HL-60 (cell line): ENCODE measurements around the gene MALRD1.

Experiments used
- DNase-seq, 2 experiments: peaks; one replicate each; pipeline ENCODE4 v3.0.0-alpha.2; 2010 to 2020; ENCODE audit warnings: low read depth in 1 of 2, low spot score in 1 of 2
- H3K27ac ChIP-seq: fragments of 250-450 bp; sonication (Bioruptor Pico); replicated peaks from 2 replicates; pipeline ENCODE4 v1.5.1; 2020; ENCODE audit warnings: mild to moderate bottlenecking, moderate library complexity
- H3K27me3 ChIP-seq: fragments of 250-450 bp; sonication (Bioruptor Pico); 2 replicates; pipeline ENCODE4 v1.5.1; 2021; ENCODE audit warnings: mild to moderate bottlenecking, moderate library complexity; ENCODE audit not compliant: insufficient read depth, poor library complexity, severe bottlenecking
- H3K4me3 ChIP-seq: replicated peaks from 2 replicates; pipeline ENCODE4 v1.5.1; 2011; ENCODE audit warnings: mild to moderate bottlenecking, control low read depth, low read length; ENCODE audit not compliant: insufficient read depth
- CTCF ChIP-seq: IDR thresholded peaks from one replicate; pipeline ENCODE4 v1.5.1; 2011; ENCODE audit warnings: low read length, control low read depth, inconsistent platforms; ENCODE audit not compliant: insufficient read depth
- GABPA ChIP-seq: IDR thresholded peaks from 2 replicates; pipeline ENCODE4 v1.6.1; 2012; ENCODE audit warnings: low read depth
- POLR2AphosphoS5 ChIP-seq: IDR thresholded peaks from 2 replicates; pipeline ENCODE4 v1.6.1; 2012; ENCODE audit warnings: low read depth
- REST ChIP-seq: IDR thresholded peaks from 2 replicates; pipeline ENCODE4 v1.6.1; 2012; ENCODE audit warnings: low read depth; ENCODE audit not compliant: insufficient replicate concordance
- SPI1 ChIP-seq: IDR thresholded peaks from 2 replicates; pipeline ENCODE4 v1.6.1; 2012; ENCODE audit warnings: low read depth, mild to moderate bottlenecking, borderline replicate concordance

MALRD1 gene

DNA sequence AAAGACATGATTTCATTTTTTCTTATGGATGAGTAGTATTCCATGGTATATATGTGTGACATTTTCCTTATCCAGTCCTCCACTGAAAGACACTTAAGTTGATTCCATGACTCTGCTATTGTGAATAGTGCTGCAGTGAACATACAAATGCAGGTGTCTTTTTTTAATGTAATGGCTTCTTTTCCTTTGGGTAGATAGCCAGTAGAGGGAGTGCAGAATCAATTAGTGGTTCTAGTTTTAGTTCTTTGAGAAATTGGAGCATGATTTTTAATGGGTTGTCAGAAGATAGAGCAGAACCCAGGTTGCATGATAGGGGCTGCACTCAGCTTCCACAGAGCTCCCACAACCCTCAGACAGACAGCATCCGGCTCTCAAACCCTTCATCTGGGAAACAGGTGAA is 614.7 kb downstream of the MALRD1 start:
- no peak for DNase-seq
- Histone ChIP-seq H3K27me3 (no peaks in the 10 kb centered on the region), H3K4me3 (no peak overlapping the region), H3K27ac (no peak overlapping the region)
- no peak for TF ChIP-seq GABPA
- TF ChIP-seq CTCF = no peak
- no peak for TF ChIP-seq SPI1
- no peak for TF ChIP-seq REST
- TF ChIP-seq POLR2AphosphoS5 = no peak

- Histone ChIP-seq H3K27me3 (no peaks in the 10 kb centered on the region), H3K4me3 (no peak overlapping the region), H3K27ac (no peak overlapping the region)
- no peak for DNase-seq
- no peak for TF ChIP-seq POLR2AphosphoS5
- TF ChIP-seq GABPA = no peak
- no peak for TF ChIP-seq SPI1
- no peak for TF ChIP-seq CTCF
- TF ChIP-seq REST = no peak
Measured at GRCh38 chr10:19668116-19668515, 619.5 kb downstream of the MALRD1 start.

DNA sequence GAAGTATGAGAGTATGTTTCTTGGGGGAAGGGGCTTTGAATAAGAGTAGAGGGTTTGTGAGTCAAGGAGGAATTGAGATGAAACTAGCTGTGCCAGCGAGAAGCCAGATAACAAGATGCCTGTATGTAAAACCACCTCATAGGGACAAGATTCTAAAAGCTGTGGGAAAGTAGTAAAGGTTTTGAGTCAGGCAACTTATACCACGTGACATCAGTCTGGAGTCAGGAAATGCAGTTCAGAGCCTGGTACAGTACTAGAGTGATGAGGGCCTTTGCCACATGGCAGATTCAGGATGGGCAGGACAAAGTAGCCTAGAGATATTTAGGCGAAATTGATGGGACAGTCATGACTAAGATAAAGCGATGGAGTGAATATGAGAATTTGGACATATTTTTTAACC is 627.5 kb downstream of the MALRD1 start:
- no peak overlapping the region for H3K4me3 ChIP-seq
- no peaks in the 10 kb centered on the region for H3K27me3 ChIP-seq
- no peak for TF ChIP-seq POLR2AphosphoS5
- no peak for DNase-seq
- H3K27ac ChIP-seq = no peak overlapping the region

DNA sequence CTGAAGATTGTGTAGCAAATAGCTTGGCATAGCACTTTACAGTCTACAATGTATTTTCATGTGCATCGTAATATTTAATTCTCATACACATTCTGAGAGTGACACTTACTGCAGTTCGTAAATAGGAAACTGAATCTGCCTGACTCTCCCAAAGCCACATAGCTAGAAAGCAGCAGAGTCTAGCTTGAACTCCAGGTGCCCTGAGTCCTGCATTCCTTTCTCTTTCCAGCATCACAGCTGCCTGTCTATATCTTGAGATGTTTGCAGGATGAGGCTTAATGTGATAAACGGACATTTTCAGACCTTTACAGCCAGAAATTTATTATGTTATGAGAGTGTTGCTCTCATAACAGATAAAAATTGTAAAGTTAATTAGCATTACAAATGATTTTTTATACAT is 634.8 kb downstream of the MALRD1 start:
- TF ChIP-seq GABPA (no peak), CTCF (no peak), POLR2AphosphoS5 (no peak), REST (no peak), SPI1 (no peak)
- Histone ChIP-seq H3K4me3 (no peak overlapping the region), H3K27me3 (no peaks in the 10 kb centered on the region), H3K27ac (no peak overlapping the region)
- no peak for DNase-seq
